Forelimb muscle (tissue), 1 donor: ENCODE measurements around the gene XIRP2. TPM values are rescaled to one million over a fixed set of nuclear protein-coding genes. Genes with fewer than 3 reads are reported as not detected.
"Not testable (repeated sequence)": the region's sequence is repeated elsewhere in the genome, so short reads cannot be mapped to it uniquely, and the experiment has no call there.

Experiments used
- DNase-seq: peaks from one replicate; pipeline ENCODE4 v3.0.0-alpha.2; 2013; ENCODE audit warnings: low read depth
- polyA plus RNA-seq: library from polyadenylated mRNA; unstranded; fragments of 120-200 nt; gene quantifications from one replicate; pipeline ENCODE4 v1.2.1, GENCODE V29; 2013; ENCODE audit not compliant: insufficient read length

The XIRP2 gene
- polyA plus RNA-seq, 1 donor: 201 TPM

DNA sequence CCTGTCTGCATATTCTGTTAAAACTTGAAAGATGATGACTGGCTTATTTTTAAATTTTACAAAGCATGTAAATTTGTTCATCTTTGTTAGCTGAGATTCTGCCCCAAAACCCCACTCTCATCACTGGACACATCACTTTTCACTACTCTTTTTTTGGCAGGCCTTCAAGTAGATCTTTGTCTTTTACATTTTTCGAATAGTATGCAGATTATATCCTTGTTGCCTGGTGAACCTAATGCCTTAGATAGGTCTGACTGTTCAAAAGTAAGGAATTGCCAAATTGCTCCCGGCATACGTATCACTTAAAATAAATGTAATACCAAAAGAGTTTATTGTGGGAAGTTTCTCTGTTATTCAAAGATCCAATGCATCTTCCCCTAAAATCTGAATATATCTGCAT lies 303.3 kb downstream of the XIRP2 start:
- no peak for DNase-seq

DNA sequence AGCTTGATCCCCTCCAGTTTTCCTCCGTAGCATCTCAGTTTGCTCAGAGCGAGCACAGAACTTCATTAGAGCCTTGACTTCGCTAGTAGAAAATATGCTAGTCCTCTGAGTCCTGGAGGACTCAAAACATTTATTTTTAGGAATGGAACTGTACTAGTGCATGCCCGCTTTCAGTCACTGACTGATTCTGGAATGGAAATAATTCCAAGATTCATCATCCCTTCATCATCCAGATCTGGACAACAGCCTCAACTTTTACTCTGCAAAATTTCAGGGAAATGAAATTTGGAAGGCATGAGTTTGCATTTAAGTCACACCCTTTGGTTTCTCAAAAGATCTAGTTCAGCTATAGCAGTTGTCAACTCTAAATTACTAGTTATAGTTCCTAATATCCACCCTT lies 304.6 kb downstream of the XIRP2 start:
- no peak for DNase-seq

- no peak for DNase-seq
Observed at GRCh38 chr2:167196461-167197252, 308.4 kb downstream of the XIRP2 start.

DNA sequence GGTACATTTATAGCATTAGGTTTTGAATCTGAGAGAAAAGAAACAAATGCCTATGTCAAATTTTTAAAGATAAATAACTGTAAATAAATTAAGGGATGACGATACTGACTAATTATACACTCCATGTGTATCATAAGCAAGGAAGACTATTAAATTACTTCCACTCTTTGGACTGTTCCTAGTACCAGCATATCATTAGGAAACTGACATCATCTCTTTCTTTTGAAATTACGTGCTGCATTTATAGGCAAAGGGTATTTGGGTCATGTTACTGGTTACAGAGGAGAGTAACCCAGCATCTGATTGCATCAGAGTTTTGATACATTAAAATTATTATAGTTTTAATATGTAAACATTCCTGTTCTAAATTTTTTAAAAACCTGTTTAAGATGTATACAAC lies 309.7 kb downstream of the XIRP2 start:
- DNase-seq: no peak

- DNase-seq: no peak
Observed at GRCh38 chr2:167198576-167198975, 310.3 kb downstream of the XIRP2 start.

DNA sequence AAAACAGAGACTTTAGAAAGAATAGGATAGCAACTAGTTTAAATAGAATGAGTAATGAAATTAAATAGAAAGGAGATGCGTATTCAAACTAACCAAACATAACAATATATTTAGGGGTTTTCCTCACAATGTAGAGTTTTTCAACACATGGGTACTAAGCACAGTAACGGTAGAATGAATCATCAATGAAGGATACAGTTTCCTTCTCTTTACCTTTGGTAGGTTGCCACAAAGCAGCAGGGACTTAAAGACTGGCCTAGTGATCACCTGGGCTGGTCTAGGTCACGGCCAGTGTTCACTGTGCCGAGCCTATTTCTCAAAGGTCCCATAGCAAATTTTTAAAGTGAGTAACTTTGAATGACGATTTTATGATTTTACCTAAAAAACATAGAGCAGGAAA lies 311.7 kb downstream of the XIRP2 start:
- no peak for DNase-seq

GRCh38 chr2:167209784-167210183 lies 321.5 kb downstream of the XIRP2 start:
- no peak for DNase-seq

DNA sequence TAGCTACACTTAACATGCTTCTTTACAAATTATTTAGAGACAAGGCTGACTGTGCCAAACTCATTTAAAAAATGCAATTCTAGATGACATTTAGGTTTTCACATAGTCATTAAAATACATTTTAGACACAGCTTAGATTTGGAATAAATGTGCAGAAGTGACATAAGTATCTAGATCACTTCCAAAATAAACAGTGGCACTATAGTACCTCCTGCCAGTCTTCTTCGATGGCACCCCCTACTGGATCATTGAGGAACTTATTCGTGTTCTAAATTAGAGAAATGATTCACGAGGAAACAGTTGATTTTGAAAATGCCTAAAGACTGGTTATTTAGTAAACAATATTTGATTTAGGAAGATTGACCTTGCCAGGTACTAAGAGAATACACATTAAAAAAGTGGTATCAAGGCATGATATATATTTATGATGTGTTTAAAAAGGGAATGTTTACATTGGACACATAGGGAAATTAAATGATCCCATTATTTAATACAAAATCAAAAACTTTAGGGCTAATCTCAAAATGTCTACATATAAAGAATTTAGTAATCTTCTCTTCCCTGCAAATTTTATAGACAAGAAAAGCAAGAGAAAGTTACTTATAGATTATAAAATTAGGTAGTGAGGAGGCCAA lies 323.9 kb downstream of the XIRP2 start:
- DNase-seq: no peak

GRCh38 chr2:167215595-167215994 lies 327.3 kb downstream of the XIRP2 start:
- no peak for DNase-seq

DNA sequence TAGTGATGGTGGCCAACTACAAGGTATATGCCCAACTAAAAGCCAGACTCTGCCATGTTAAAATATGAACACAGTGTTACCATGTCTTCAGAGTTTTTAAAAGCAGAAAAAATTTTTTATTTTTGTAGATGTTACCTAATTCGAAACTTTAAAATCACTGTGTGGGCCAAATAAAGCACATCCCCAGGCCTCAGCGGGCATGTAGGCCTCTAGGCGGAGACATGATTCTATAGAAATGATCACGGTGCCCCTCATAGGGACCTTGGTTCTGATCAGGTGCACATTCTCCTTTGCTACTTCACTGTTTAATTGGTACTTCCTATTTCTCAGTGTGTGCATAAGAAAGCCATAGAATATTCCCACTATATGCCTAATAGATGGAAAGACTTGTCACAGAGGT lies 349.2 kb downstream of the XIRP2 start:
- DNase-seq: no peak

- DNase-seq: no peak
Observed at GRCh38 chr2:167240671-167241070, 352.4 kb downstream of the XIRP2 start.

- no peak for DNase-seq
Observed at GRCh38 chr2:167249197-167249596, 360.9 kb downstream of the XIRP2 start.

GRCh38 chr2:167253025-167253424 lies 364.7 kb downstream of the XIRP2 start:
- DNase-seq: no peak

- no peak for DNase-seq
Observed at GRCh38 chr2:167254721-167255120, 366.4 kb downstream of the XIRP2 start.

DNA sequence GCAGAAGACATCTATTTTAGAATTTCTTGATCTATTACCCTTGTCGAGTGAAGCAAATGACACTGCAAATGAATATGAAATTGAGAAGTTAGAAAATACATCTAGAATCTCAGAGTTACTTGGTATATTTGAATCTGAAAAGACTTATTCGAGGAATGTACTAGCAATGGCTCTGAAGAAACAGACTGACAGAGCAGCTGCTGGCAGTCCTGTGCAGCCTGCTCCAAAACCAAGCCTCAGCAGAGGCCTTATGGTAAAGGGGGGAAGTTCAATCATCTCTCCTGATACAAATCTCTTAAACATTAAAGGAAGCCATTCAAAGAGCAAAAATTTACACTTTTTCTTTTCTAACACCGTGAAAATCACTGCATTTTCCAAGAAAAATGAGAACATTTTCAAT lies 370.4 kb downstream of the XIRP2 start:
- no peak for DNase-seq

- no peak for DNase-seq
Observed at GRCh38 chr2:167264380-167264779, 376.1 kb downstream of the XIRP2 start.

GRCh38 chr2:167265004-167265403 lies 376.7 kb downstream of the XIRP2 start:
- DNase-seq: no peak

DNA sequence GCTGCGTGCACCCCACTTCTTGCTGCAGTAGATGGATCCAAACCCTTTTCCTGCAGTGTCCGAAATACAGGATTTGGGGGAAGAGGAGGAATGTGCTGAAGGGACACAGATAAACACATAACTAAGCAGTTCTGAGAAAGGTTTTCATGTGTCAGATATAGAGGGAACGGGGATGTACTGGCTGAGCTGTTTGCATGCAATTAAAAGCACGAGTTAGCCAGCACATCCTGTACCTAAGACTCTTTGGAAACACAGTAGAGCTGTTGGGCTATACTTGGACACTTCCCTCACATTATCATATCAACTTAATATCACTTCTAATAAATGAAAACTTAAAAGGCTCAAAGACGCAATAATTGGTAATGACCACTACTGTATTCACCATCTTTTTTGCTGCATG lies 377.4 kb downstream of the XIRP2 start:
- no peak for DNase-seq

- not testable (repeated sequence) for DNase-seq
Observed at GRCh38 chr2:167268245-167268644, 380.0 kb downstream of the XIRP2 start.

- no peak for DNase-seq
Observed at GRCh38 chr2:167271932-167272331, 383.7 kb downstream of the XIRP2 start.

DNA sequence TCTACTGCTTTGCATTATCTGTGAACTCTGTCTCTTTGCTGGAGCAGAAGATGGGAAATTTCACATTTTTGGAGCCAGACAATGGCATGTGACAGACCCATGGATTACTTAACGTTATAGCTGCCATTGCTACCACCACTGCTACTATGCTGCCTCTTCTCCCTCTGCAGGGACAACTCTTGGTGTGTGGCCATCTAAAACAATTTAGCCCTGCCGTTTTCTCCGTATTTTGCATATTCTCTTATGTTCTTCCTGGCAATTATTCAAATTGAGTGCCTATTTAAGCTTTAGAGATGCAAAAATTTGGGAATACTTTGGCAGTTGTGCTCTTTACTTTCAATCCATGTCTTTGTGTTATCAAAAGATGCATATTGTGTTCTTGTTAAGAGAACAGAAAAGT lies 386.8 kb downstream of the XIRP2 start:
- DNase-seq: no peak

DNA sequence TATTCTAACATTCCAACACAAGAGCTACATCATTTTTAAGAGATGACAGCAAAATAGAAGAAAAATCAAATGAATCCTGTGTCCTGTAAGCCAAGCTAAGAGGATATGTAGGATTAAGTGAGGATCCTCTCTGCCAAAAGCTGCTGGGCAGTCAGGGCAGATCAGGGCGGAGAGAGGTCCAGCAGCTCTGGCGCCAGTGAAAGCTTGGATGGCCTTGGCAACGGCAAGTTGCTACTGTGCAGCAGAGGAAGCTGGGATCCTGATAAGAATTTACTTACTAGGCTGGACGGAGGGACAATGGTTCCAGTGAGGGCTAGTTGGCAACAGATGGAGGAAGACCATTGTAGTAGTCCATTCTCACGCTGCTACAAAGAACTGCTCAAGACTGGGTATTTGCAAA lies 391.5 kb downstream of the XIRP2 start:
- no peak for DNase-seq

- DNase-seq: no peak
Observed at GRCh38 chr2:167287212-167287611, 398.9 kb downstream of the XIRP2 start.
